SIG-M5 treated with dmso at 0.1 percent for 504 hours (cell line): ENCODE data around the gene ATG2B.
"Not testable (repeated sequence)": the region's sequence is repeated elsewhere in the genome, so short reads cannot be mapped to it uniquely, and the experiment has no call there.

Experiments used
- DNase-seq: peaks from one replicate; lab custom pipeline; 2025; ENCODE audit not compliant: unreplicated experiment; lab: John Stamatoyannopoulos, UW

The ATG2B gene

GRCh38 chr14:96255501-96256366, 107.4 kb downstream of the ATG2B start, which contains the start of gene BDKRB1:
BDKRB1 (plus strand) TSS chr14:96256210; CDS start chr14:96263683, 7,473 bp downstream.
- no peak for DNase-seq

GRCh38 chr14:96254687-96255086, 108.5 kb downstream of the ATG2B start:
- DNase-seq = no peak

GRCh38 chr14:96252999-96253539, 110.1 kb downstream of the ATG2B start:
- no peak for DNase-seq

GRCh38 chr14:96252323-96252998, 110.7 kb downstream of the ATG2B start:
- DNase-seq = no peak

- no peak for DNase-seq
Measured at GRCh38 chr14:96251656-96252155, 111.4 kb downstream of the ATG2B start.

- no peak for DNase-seq
Measured at GRCh38 chr14:96250485-96250884, 112.7 kb downstream of the ATG2B start.

GRCh38 chr14:96249029-96249428, 114.1 kb downstream of the ATG2B start:
- peak; percentile 92 for DNase-seq

- DNase-seq = no peak
Measured at GRCh38 chr14:96247031-96247430, 116.1 kb downstream of the ATG2B start.

GRCh38 chr14:96246539-96246847, 116.6 kb downstream of the ATG2B start:
- peak; percentile 10 for DNase-seq

GRCh38 chr14:96245710-96246538, 117.2 kb downstream of the ATG2B start:
- DNase-seq = no peak

- DNase-seq = not testable (repeated sequence)
Measured at GRCh38 chr14:96245074-96245473, 118.1 kb downstream of the ATG2B start.

- no peak for DNase-seq
Measured at GRCh38 chr14:96243785-96244184, 119.4 kb downstream of the ATG2B start.

- no peak for DNase-seq
Measured at GRCh38 chr14:96242126-96242525, 121.0 kb downstream of the ATG2B start.

- no peak for DNase-seq
Measured at GRCh38 chr14:96240641-96241040, 122.5 kb downstream of the ATG2B start.

GRCh38 chr14:96239711-96240141, 123.4 kb downstream of the ATG2B start:
- DNase-seq = no peak

GRCh38 chr14:96238676-96239265, 124.4 kb downstream of the ATG2B start:
- DNase-seq = no peak

- DNase-seq = no peak
Measured at GRCh38 chr14:96237641-96238040, 125.5 kb downstream of the ATG2B start.

- DNase-seq = no peak
Measured at GRCh38 chr14:96235426-96235825, 127.7 kb downstream of the ATG2B start.

- no peak for DNase-seq
Measured at GRCh38 chr14:96233661-96234060, 129.5 kb downstream of the ATG2B start.

- no peak for DNase-seq
Measured at GRCh38 chr14:96232506-96232905, 130.6 kb downstream of the ATG2B start.
